Mucosa of descending colon (tissue), 3 donors: ENCODE data around the gene LGALS14. TPM values are rescaled to one million over a fixed set of nuclear protein-coding genes. Genes with fewer than 3 reads are reported as not detected.

Experiments used
- ATAC-seq: fragments of 200-7000 bp; cut with Tn5 transposase; one replicate; pipeline ENCODE4 v1.9.1; 2020; ENCODE audit warnings: mild to moderate bottlenecking, moderate library complexity
- DNase-seq, 3 donors: peaks; one replicate each; pipeline ENCODE4 v3.0.0-alpha.2; 2020
- H3K36me3 ChIP-seq: fragments of 200-600 bp; one replicate; pipeline ENCODE4 v1.8.0; 2021; ENCODE audit warnings: low read depth, mild to moderate bottlenecking
- H3K4me1 ChIP-seq: fragments of 200-600 bp; one replicate; pipeline ENCODE4 v1.8.0; 2021; ENCODE audit warnings: low read depth, mild to moderate bottlenecking
- H3K4me3 ChIP-seq: fragments of 200-600 bp; one replicate; pipeline ENCODE4 v1.8.0; 2021; ENCODE audit warnings: mild to moderate bottlenecking
- H3K9me3 ChIP-seq: fragments of 200-600 bp; one replicate; pipeline ENCODE4 v1.8.0; 2021; ENCODE audit warnings: mild to moderate bottlenecking
- intact Hi-C, 2 donors: fragments of 100-400 bp; cut with DNase I in 1 of 2; cut with micrococcal nuclease in 1 of 2; formaldehyde crosslinking; loops; one replicate each; pipeline versions ENCODE4 v1.11.0 to v1.11.1; 2022; cut with DNase I, micrococcal nuclease
- total RNA-seq, 3 donors: library from RNA; stranded (reverse); fragmentation: NEBNext Ultra II Directional in 2 of 3; extraction: Animal tissue kit (Norgen Biotek cat#: 25700) in 2 of 3; gene quantifications; one replicate each; pipeline versions ENCODE4 v1.2.1 to v1.2.4, GENCODE V29; 2021 to 2023
- TF ChIP-seq, protein P1 (sequence below): fragments of 200-600 bp; IDR thresholded peaks from one replicate; pipeline ENCODE4 v1.8.0; 2022; ENCODE audit warnings: antibody characterized with exemption, mild to moderate bottlenecking
- donor health status: DM: no; HTN: no; CAD: no; lungs with moderate emphysema.
- donor health status: DM: no; HTN: no; CAD: no.
- donor health status: DM: no; HTN: yes; CAD: no.

Gene LGALS14
- total RNA-seq, 3 donors from 2014 or later: not detected

GRCh38 chr19:39731685-39732084 lies 27.4 kb downstream of the LGALS14 start:
- Histone ChIP-seq H3K4me3 (no peak overlapping the region), H3K36me3 (no peaks in the 10 kb centered on the region), H3K4me1 (no peaks in the 10 kb centered on the region), H3K9me3 (no peaks in the 10 kb centered on the region)
- DNase-seq (no peak), ATAC-seq (no peak)
- intact Hi-C loops: no loop called here
- TF ChIP-seq, protein P1, sequence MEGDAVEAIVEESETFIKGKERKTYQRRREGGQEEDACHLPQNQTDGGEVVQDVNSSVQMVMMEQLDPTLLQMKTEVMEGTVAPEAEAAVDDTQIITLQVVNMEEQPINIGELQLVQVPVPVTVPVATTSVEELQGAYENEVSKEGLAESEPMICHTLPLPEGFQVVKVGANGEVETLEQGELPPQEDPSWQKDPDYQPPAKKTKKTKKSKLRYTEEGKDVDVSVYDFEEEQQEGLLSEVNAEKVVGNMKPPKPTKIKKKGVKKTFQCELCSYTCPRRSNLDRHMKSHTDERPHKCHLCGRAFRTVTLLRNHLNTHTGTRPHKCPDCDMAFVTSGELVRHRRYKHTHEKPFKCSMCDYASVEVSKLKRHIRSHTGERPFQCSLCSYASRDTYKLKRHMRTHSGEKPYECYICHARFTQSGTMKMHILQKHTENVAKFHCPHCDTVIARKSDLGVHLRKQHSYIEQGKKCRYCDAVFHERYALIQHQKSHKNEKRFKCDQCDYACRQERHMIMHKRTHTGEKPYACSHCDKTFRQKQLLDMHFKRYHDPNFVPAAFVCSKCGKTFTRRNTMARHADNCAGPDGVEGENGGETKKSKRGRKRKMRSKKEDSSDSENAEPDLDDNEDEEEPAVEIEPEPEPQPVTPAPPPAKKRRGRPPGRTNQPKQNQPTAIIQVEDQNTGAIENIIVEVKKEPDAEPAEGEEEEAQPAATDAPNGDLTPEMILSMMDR: no peak

DNA sequence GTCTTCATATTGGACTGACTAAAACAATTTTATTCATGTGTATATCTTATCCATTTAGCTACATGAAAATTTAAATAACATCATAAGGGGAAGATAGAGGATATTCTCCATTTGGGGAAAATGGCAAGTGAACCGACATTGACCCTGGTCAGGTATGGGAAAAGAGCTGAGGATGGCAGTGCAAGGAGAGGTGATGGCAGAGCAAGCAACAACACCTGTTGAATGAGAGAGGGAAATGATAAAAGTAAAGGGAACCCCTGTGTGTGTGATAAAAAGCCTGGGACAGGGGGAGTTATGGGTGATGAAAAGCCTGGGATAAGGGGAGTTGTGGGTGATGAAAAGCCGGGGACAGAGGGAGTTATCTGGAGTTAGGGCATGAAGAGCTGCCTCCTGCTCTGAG lies 29.6 kb downstream of the LGALS14 start:
- intact Hi-C loops: no loop called here
- no peak for ATAC-seq
- DNase-seq: no peak
- H3K9me3 ChIP-seq: no peaks in the 10 kb centered on the region
- no peaks in the 10 kb centered on the region for H3K4me1 ChIP-seq
- H3K4me3 ChIP-seq: no peak overlapping the region
- H3K36me3 ChIP-seq: no peaks in the 10 kb centered on the region
- TF ChIP-seq, protein P1: no peak

GRCh38 chr19:39735688-39736087 lies 31.4 kb downstream of the LGALS14 start:
- H3K4me3 ChIP-seq: no peak overlapping the region
- no peaks in the 10 kb centered on the region for H3K4me1 ChIP-seq
- no peak for ATAC-seq
- intact Hi-C loops: no loop called here
- H3K9me3 ChIP-seq: no peaks in the 10 kb centered on the region
- no peak for DNase-seq
- TF ChIP-seq, protein P1: no peak
- no peaks in the 10 kb centered on the region for H3K36me3 ChIP-seq

DNA sequence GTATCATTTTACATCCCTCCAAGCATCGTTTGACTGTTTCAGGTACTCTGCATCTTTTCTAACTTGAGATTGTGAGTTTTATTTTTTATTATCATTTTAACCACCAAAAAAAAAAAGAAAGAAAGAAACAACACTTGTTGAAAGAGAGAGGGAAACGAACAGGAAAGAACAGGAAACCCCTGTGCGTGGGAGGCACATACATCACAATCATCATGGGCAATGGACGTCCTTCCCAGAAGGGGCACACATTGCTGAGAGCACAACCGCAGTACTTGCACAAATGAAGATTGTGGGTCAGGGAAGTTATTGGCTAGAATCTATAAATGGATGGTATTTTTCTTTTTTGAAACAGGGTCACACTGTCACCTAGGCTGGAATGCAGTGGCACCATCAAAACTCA lies 31.8 kb downstream of the LGALS14 start:
- H3K4me3 ChIP-seq: no peak overlapping the region
- H3K4me1 ChIP-seq: no peaks in the 10 kb centered on the region
- H3K9me3 ChIP-seq: no peaks in the 10 kb centered on the region
- no peak for ATAC-seq
- no peak for DNase-seq
- H3K36me3 ChIP-seq: no peaks in the 10 kb centered on the region
- intact Hi-C loops: no loop called here
- TF ChIP-seq, protein P1: no peak

DNA sequence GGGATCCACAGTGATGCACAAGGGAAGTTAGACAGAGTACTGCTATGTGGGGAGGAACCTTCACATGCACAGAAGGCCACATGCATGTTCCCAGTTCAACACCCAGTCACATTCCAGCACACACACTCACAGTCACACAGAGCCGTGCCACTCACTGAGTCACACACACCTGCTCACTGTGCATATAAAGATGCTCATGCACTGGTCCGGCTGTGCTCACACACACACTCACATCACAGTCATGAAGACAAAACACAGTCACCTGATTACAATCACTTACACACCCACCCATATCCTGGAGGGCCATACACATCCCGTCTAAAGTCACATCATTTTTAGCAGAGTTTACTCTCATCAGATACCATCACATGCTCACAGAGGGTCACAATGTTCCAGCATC lies 33.1 kb downstream of the LGALS14 start:
- DNase-seq: no peak

More for the DNA sequence above, 33.1 kb downstream of the LGALS14 start:
- no peak for ATAC-seq
- no peaks in the 10 kb centered on the region for H3K4me1 ChIP-seq
- no peaks in the 10 kb centered on the region for H3K36me3 ChIP-seq
- no peak overlapping the region for H3K4me3 ChIP-seq
- H3K9me3 ChIP-seq: no peaks in the 10 kb centered on the region
- intact Hi-C loops: no loop called here
- TF ChIP-seq, protein P1: no peak
